Neural cell (in vitro differentiated cells): ENCODE results near the gene NCKAP5. TPM values are rescaled to one million over a fixed set of nuclear protein-coding genes. Genes with fewer than 3 reads are reported as not detected.

Experiments
- H2AFZ ChIP-seq: fragments of 200-600, 300-800 bp; sonication (generic), shearing (Covaris generic); 2 replicates; pipeline ENCODE4 v1.6.0; 2014; ENCODE audit warnings: low read depth, mild to moderate bottlenecking, antibody characterized with exemption, low read length, moderate library complexity
- H3F3A ChIP-seq: fragments of 200-600 bp; shearing (Covaris generic); 2 replicates; pipeline ENCODE4 v1.6.1; 2016; ENCODE audit warnings: mild to moderate bottlenecking, moderate library complexity, mixed read lengths, antibody characterized with exemption, low read length; ENCODE audit not compliant: insufficient read depth, poor library complexity, severe bottlenecking
- H3K27ac ChIP-seq: fragments of 200-600, 300-800 bp; sonication (generic), shearing (Covaris generic); 2 replicates; pipeline ENCODE4 v1.5.1; 2014; ENCODE audit warnings: mild to moderate bottlenecking, low read length, moderate library complexity
- H3K27me3 ChIP-seq: fragments of 300-800, 200-600 bp; sonication (generic), shearing (Covaris generic); 2 replicates; pipeline ENCODE4 v1.6.0; 2014; ENCODE audit warnings: mild to moderate bottlenecking, low read depth, low read length, moderate library complexity; ENCODE audit not compliant: insufficient read depth
- H3K36me3 ChIP-seq: fragments of 300-800, 200-600 bp; sonication (generic), shearing (Covaris generic); 2 replicates; pipeline ENCODE4 v1.5.1; 2014; ENCODE audit warnings: mild to moderate bottlenecking, antibody characterized with exemption, low read length, moderate library complexity; ENCODE audit not compliant: insufficient read depth
- H3K4me2 ChIP-seq: fragments of 300-800, 200-600 bp; sonication (generic), shearing (Covaris generic); 2 replicates; pipeline ENCODE4 v1.6.0; 2014; ENCODE audit warnings: mild to moderate bottlenecking, low read length
- H3K4me3 ChIP-seq: fragments of 300-800, 200-600 bp; sonication (generic), shearing (Covaris generic); 2 replicates; pipeline ENCODE4 v1.5.1; 2014; ENCODE audit warnings: mild to moderate bottlenecking, low read length, moderate library complexity
- H3K79me2 ChIP-seq: fragments of 200-600 bp; shearing (Covaris generic); replicated peaks from 2 replicates; pipeline ENCODE4 v1.6.0; 2014; ENCODE audit warnings: mild to moderate bottlenecking, low read length, moderate library complexity; ENCODE audit not compliant: insufficient read depth
- H3K9ac ChIP-seq: fragments of 300-800, 200-600 bp; sonication (generic), shearing (Covaris generic); 2 replicates; pipeline ENCODE4 v1.6.1; 2016; ENCODE audit warnings: mild to moderate bottlenecking, low read length, mixed read lengths
- H3K9me2 ChIP-seq: fragments of 200-600 bp; shearing (Covaris generic); 2 replicates; pipeline ENCODE4 v1.6.1; 2016; ENCODE audit warnings: mild to moderate bottlenecking, low read length, mixed read lengths; ENCODE audit not compliant: insufficient read depth
- H3K9me3 ChIP-seq: fragments of 200-600, 300-800 bp; sonication (generic), shearing (Covaris generic); 2 replicates; pipeline ENCODE4 v1.6.1; 2016; ENCODE audit warnings: mild to moderate bottlenecking, mixed run types, low read length, moderate library complexity, mixed read lengths
- H4K20me1 ChIP-seq: fragments of 200-600 bp; shearing (Covaris generic); 2 replicates; pipeline ENCODE4 v1.6.1; 2016; ENCODE audit warnings: mild to moderate bottlenecking, mixed run types; ENCODE audit not compliant: insufficient read depth
- EP300 ChIP-seq: fragments of 450-650 bp; conservative IDR thresholded peaks from 2 replicates; pipeline ENCODE4 v1.6.1; 2014; ENCODE audit warnings: antibody characterized with exemption, mild to moderate bottlenecking, moderate library complexity; ENCODE audit not compliant: poor library complexity, severe bottlenecking
- EZH2 ChIP-seq: fragments of 200-600, 300-800 bp; shearing (Covaris generic), sonication (generic); IDR thresholded peaks from 2 replicates; pipeline ENCODE4 v1.6.1; 2014; ENCODE audit warnings: antibody characterized with exemption, low read length, borderline replicate concordance, mild to moderate bottlenecking; ENCODE audit not compliant: insufficient read depth, poor library complexity, severe bottlenecking
- MXI1 ChIP-seq: fragments of 450-650 bp; conservative IDR thresholded peaks from 2 replicates; pipeline ENCODE4 v1.6.1; 2014; ENCODE audit warnings: antibody characterized with exemption, mild to moderate bottlenecking; ENCODE audit not compliant: poor library complexity, severe bottlenecking
- POLR2AphosphoS5 ChIP-seq: IDR thresholded peaks from 2 replicates; pipeline ENCODE4 v1.6.1; 2012
- RAD21 ChIP-seq: fragments of 450-650 bp; conservative IDR thresholded peaks from 2 replicates; pipeline ENCODE4 v1.6.1; 2014; ENCODE audit warnings: antibody characterized with exemption, mild to moderate bottlenecking, moderate library complexity
- SMC3 ChIP-seq: fragments of 450-650 bp; conservative IDR thresholded peaks from 2 replicates; pipeline ENCODE4 v1.6.1; 2014; ENCODE audit warnings: antibody characterized with exemption, mild to moderate bottlenecking, moderate library complexity; ENCODE audit not compliant: poor library complexity
- TAF1 ChIP-seq: IDR thresholded peaks from 2 replicates; pipeline ENCODE4 v1.6.1; 2012; ENCODE audit warnings: low read depth
- polyA plus RNA-seq: library from polyadenylated mRNA; depleted of rRNA; stranded (reverse); fragments of >200 nt; gene quantifications from 2 replicates; pipeline ENCODE4 v1.2.3, GENCODE V29; 2014
- TF ChIP-seq, protein P1 (sequence below): IDR thresholded peaks from 2 replicates; pipeline ENCODE4 v1.6.1; 2012; ENCODE audit warnings: borderline replicate concordance
- TF ChIP-seq, protein P2 (sequence below): fragments of 450-650 bp; IDR thresholded peaks from 2 replicates; pipeline ENCODE4 v1.5.1; 2014; ENCODE audit warnings: antibody characterized with exemption, mild to moderate bottlenecking, moderate library complexity; ENCODE audit not compliant: poor library complexity, severe bottlenecking

NCKAP5 gene
- polyA plus RNA-seq, 1 donor from 2014 or later = 2.4 TPM

DNA sequence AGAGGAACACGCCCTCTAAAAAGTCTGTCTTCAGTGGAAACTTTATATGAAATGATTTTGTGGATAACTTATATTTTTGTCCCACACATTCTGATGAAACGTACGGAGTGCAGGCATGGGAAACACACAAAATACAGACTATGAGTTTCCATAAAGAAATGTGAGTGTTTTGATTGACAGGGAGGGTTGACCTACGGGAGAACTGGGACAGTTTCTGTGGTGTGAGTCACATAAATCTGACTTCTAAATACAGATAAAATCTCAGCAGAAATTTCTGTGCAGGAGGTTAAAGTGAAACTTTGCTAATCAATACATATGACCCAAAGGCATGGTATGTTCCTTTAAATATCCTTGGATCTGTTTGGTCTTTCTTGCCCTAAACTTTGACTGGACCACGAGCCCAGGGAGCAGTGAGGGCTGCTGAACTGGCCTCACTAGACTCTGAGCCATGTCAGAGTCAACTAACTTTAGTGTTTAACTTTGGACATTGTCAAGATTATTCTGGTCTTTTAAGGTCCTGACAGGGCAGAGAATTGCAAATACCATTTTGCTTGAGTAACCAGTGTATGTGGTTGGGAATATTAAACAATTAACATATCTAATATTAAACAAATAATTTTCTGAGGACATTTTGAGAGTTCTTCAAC, 691.4 kb downstream of the NCKAP5 start:
- no peaks in the 10 kb centered on the region for H3K27me3 ChIP-seq
- H3K4me3 ChIP-seq = no peak overlapping the region
- H3K9me3 ChIP-seq = no peaks in the 10 kb centered on the region
- H3K79me2 ChIP-seq = no peaks in the 10 kb centered on the region
- no peak overlapping the region for H2AFZ ChIP-seq
- H4K20me1 ChIP-seq = no peaks in the 10 kb centered on the region
- H3K9me2 ChIP-seq = no peaks in the 10 kb centered on the region
- H3K36me3 ChIP-seq = no peaks in the 10 kb centered on the region
- H3K4me2 ChIP-seq = no peak overlapping the region
- H3K27ac ChIP-seq = no peak overlapping the region
- no peaks in the 10 kb centered on the region for H3F3A ChIP-seq
- TF ChIP-seq MXI1 = no peak
- TF ChIP-seq, protein P1, sequence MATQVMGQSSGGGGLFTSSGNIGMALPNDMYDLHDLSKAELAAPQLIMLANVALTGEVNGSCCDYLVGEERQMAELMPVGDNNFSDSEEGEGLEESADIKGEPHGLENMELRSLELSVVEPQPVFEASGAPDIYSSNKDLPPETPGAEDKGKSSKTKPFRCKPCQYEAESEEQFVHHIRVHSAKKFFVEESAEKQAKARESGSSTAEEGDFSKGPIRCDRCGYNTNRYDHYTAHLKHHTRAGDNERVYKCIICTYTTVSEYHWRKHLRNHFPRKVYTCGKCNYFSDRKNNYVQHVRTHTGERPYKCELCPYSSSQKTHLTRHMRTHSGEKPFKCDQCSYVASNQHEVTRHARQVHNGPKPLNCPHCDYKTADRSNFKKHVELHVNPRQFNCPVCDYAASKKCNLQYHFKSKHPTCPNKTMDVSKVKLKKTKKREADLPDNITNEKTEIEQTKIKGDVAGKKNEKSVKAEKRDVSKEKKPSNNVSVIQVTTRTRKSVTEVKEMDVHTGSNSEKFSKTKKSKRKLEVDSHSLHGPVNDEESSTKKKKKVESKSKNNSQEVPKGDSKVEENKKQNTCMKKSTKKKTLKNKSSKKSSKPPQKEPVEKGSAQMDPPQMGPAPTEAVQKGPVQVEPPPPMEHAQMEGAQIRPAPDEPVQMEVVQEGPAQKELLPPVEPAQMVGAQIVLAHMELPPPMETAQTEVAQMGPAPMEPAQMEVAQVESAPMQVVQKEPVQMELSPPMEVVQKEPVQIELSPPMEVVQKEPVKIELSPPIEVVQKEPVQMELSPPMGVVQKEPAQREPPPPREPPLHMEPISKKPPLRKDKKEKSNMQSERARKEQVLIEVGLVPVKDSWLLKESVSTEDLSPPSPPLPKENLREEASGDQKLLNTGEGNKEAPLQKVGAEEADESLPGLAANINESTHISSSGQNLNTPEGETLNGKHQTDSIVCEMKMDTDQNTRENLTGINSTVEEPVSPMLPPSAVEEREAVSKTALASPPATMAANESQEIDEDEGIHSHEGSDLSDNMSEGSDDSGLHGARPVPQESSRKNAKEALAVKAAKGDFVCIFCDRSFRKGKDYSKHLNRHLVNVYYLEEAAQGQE = no peak
- TF ChIP-seq TAF1 = no peak
- no peak for TF ChIP-seq POLR2AphosphoS5
- TF ChIP-seq, protein P2, sequence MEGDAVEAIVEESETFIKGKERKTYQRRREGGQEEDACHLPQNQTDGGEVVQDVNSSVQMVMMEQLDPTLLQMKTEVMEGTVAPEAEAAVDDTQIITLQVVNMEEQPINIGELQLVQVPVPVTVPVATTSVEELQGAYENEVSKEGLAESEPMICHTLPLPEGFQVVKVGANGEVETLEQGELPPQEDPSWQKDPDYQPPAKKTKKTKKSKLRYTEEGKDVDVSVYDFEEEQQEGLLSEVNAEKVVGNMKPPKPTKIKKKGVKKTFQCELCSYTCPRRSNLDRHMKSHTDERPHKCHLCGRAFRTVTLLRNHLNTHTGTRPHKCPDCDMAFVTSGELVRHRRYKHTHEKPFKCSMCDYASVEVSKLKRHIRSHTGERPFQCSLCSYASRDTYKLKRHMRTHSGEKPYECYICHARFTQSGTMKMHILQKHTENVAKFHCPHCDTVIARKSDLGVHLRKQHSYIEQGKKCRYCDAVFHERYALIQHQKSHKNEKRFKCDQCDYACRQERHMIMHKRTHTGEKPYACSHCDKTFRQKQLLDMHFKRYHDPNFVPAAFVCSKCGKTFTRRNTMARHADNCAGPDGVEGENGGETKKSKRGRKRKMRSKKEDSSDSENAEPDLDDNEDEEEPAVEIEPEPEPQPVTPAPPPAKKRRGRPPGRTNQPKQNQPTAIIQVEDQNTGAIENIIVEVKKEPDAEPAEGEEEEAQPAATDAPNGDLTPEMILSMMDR = no peak
- TF ChIP-seq EP300 = no peak
- no peak for TF ChIP-seq SMC3
- TF ChIP-seq EZH2 = no peak
- TF ChIP-seq RAD21 = no peak
- no peak overlapping the region for H3K9ac ChIP-seq

DNA sequence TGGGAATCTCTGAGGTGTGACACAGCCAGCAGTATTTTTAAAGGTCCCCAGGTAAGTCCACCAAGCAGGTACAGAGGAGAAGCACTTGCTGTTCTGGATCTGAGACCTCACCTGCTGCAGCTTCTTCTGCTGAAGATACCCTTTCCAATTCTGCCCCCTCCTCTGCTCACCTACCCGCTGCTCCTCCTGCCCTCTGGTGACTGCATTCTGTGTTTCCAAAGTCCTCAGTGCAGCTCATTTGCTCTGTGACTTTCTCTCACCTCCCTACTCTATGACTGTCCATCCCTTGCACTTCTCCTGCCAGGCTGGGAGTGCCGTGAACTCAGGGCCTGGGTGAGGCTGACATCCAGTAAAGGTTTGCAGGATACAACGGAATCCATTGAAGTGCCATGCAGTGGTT, 693.1 kb downstream of the NCKAP5 start:
- no peaks in the 10 kb centered on the region for H3K79me2 ChIP-seq
- H3K36me3 ChIP-seq = no peaks in the 10 kb centered on the region
- no peak overlapping the region for H3K27ac ChIP-seq
- H4K20me1 ChIP-seq = no peaks in the 10 kb centered on the region
- H3F3A ChIP-seq = no peaks in the 10 kb centered on the region
- no peaks in the 10 kb centered on the region for H3K9me3 ChIP-seq
- H3K27me3 ChIP-seq = no peaks in the 10 kb centered on the region
- no peaks in the 10 kb centered on the region for H3K9me2 ChIP-seq
- H3K4me3 ChIP-seq = no peak overlapping the region
- no peak overlapping the region for H2AFZ ChIP-seq
- H3K4me2 ChIP-seq = no peak overlapping the region
- TF ChIP-seq POLR2AphosphoS5 = no peak
- no peak for TF ChIP-seq SMC3
- no peak overlapping the region for H3K9ac ChIP-seq
